NCI-H1436 treated with DMSO at 0.1 percent for 48 hours (cell line): ENCODE results near the gene ABHD14A.

ENCODE experiments used
- DNase-seq: peaks from one replicate; lab custom pipeline; 2025; lab: John Stamatoyannopoulos, UW

Gene ABHD14A

DNA sequence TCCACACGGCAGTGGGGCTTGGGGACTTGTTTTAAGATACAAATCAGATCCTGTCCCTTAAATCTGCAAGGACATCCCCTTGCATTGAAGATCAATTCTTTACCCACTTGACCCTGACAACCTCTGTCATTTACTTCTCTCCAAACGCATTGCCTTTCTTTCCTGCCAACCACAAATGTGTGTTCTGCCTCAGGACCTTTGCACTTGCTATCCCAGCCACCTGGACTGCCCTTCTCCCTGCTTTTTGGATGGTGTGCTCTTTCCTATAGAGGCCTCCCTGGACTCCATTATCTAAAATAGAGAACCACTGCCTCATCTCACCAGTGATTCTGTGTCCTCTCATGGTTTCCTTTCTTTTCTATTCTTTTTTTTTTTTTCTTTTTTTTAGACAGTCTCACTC lies 22.3 kb downstream of the ABHD14A start:
- DNase-seq, result no peak

DNA sequence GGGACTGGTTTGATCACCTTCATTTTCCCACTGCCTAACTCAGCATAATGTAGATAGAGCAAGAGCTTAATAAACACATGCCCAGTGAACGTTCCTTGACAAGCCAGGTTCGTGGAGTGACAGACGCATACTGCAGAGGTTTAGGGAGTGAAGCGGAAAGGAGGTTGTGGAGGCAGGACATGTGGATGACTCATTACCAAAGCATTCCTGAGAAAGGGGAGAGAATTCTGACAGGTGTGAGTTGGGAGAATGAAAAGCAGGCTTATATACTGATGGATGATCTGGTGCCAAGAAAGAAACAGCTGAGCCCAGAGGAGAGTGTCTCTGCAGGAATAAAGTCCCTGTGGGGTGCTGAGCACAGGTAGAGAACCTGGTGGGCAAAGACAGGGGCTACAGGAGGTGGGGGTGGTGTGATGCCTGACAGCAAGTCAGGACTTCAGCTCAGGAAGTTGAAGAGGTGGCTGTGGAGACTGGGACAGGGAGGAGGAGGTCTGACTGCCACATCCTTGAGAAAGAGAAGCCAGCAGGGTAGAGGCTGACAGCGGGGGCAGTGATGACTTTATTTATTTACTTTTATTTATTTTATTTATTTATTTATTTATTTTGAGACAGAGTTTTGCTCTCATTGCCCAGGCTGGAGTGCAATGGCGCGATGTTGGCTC lies 23.2 kb downstream of the ABHD14A start:
- no peak for DNase-seq

DNA sequence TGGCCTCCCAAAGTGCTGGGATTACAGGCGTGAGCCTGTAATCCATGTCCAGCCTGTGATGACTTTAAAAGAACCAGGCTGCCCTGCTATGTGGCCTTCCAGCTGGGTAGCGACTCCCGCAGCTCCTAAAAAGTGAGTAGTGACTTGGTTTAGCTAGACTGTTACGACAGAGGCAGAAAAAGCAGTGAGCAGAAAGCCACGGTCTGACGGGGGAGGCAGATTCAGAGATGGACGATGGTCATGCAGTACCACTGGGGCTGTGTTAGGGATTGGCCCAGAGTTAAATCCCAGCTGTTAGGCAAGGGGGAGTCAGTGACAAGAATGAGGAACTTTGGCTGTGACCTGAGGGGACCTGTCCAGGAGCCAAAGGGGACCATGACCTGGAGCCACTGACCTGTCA lies 23.9 kb downstream of the ABHD14A start:
- DNase-seq, result no peak

DNA sequence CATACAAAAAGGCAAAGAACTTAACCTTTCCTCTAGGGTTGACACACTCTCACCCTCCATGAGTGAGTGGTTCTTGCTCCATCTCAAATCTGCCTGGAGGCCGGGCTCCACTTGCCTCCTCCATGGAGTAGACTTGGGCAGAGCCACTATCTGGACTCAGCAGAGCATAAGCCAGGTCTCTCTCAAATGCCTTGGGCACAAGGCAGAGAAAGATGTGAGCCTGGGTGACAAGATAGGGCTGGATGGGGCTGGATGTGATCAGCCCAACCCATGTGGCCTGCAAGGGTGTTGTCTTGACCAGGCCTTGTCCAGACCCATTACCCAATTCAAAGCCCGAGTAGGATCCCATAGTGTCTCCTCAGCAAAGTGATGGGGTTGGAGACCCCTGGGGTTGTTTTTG lies 25.0 kb downstream of the ABHD14A start:
- no peak for DNase-seq

DNA sequence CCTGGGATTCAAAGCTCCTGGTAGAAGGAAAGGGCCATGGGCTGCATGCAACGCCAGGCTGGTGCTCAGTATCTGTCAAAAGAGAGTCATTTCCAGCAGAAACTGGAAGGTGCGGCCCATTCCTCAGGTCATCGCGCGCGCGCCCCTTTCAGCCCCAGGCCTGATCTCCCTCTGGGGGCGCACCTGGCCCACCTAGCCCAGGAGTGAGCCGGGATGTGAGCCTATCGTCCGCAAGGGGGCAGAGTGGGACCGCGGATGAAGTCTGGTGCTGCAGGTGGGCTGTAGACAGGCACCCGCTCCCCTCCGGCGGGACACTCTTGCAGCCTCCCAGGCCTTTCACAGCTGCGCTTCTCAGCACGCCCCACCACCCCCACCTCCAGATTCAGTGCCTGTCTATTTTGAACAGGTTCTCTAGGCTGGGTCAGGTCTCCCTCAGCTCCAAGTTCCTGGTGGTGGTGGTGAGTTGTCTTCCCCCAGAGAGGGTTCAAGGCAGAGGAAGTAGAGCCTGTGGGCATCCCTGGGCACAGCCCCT lies 26.6 kb downstream of the ABHD14A start:
- DNase-seq, result no peak

DNA sequence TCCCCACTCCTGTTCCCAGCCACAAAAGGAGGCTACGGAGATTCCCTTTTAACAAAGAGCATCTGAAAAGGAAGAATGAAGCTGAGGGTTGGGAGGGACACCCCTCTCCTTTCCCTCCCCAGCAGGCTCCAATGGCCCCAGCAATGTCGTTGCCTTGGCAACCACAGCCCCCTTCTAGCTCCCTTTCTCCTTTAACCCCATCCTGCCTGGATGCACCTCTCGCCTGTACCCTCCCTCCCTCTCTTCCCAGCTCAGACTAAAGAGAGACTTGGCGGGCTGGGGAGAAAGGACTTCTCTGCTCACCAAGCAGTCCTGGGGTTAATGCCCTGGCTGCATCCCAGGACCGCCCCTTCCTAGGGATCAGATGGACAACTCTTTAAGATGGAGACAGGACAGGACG lies 27.9 kb downstream of the ABHD14A start:
- DNase-seq, result no peak

DNA sequence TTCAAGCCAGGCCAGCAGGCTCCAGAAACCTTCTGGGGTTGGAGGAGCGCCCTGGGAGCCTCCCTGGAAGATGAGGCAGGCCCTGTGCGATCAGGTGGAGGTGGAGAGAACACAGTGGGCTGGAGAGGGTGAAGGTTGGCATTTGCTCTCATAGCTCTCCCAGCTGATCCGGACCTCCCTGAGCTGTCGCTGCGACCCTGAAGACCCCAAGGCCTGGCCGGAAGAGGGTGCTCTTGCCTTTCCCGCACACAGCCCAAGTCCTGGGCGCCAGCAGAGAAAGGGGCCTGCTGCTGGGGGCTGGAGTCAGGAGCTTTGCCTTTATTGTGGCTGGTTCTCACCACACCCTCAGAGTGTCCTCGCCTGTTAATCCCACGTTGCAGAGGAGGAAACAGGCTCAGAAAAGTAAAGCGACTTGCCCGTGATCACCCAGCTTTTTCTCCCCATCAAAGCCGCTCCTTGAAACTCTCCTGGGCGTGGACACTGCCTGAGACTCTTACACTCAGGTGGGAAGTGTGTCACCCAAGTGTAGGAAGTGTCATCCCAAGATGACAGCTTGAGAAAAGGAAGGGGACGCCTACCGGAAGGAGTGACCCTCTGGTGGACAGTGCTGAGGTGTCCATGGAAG lies 29.4 kb downstream of the ABHD14A start:
- DNase-seq, result no peak

DNA sequence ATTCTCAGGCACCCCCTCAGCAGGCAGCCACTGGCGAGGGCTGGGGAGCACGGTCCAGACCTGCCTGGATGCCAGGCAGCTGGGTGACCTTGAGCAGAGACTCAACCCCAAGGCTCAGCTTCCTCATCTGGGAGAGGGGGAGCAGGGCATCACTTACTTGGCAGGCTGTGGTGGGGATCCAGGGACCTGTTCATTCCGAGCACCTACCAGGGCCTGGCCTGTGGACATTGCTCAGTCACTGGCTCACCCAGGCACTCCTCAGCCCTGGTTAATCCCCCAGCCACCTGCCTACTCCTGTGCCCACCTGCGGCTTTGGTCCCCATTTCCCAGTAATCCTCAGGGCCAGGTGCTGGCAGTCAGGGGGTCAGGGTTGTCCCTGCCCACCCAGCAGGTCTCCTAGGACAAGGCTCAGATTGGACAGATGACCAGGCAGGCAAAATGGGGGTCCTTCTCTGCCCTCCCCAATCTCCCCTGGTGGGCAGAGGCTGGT lies 30.1 kb downstream of the ABHD14A start:
- DNase-seq, result no peak

DNA sequence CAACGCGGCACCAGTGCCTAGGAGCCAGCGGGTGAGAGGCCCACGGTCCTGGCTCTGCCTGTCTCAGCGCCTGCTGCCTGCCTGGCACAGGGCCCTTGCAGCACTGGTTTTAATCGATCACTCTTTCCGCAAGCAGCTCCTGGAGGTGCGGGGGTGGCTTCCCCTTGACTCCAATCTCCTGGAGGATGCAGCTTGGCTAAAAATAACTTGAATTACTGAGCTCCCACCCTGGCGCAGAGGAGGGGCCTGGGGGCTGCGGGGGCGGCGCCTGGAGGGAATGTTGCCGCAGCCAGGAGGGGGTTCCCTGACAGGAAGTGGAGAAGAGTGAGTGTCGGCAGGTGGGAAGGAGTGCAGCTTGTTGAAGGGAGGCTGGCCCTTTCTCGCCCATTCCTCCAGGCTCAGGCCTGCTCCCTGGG lies 30.7 kb downstream of the ABHD14A start:
- no peak for DNase-seq

DNA sequence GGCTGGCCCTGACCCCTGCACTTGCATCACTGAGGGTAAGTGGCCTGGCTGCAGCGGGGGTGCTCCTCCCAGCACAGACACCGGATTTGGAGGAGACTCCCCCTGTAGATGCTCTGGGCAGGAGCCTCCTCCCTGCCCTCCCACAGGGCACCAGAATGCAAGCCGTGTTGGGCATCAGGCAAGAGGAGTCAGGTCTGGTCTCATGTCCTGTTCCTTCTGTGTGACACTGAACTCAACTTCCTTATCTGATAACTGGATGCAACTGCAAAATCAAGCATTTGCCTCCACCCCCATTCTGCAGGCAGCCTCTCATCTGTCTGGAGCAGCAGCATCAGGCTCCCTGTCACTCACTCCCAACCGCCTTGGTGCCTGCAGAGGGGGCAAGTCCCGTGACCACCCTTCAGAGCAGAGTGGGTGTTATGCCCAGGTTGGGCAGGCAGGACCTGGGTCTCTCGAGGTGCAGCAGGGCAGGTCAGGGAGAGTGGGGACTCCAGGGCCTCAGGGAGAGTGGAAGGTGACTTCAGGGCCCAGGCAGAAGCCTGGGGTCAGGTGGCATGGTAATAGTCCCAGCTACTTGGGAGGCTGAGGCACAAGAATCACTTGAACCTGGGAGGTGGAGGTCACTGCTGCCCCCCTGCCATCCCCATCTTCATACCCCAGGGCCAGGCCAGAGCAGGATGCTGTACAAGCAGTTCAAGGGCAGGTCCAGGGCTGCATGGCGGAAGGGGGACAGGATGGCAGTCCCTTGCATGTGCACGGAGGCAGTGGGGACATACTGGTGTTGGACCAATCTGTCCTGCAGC lies 31.4 kb downstream of the ABHD14A start:
- no peak for DNase-seq

DNA sequence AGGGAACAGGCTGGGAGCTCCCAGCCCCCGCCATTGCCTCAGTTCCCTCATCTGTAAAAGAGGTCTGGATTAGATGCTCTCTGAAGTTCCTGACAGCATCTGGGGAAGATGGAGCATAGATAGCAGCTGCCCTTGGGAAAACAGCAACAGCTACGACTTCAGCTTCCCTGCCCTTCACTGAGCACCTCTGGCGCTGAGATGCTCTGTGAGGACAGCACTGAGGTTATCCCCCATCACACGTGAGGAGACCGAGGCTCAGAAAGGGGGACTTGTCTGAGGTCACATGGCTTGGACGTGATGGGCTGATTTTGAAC lies 31.9 kb downstream of the ABHD14A start:
- DNase-seq, result no peak

DNA sequence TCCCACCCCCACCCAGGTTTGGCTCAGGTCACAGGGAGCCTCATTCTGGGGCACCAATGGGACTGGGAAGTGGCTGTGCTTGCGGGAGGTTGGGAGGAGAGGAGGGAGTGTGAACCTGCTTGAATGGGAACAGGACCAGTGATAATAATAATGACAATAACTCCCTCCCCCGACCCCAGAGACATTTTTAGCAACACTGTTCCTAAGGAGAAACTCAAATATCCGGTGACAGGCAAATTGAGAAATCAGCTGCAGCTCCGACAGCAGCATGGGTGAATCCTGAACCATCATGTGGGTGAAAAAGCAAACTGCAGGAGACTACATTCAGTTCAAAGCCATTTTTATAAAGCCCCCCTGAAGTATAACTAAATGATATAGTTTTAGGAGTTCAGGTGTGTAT lies 32.4 kb downstream of the ABHD14A start:
- DNase-seq, result no peak

DNA sequence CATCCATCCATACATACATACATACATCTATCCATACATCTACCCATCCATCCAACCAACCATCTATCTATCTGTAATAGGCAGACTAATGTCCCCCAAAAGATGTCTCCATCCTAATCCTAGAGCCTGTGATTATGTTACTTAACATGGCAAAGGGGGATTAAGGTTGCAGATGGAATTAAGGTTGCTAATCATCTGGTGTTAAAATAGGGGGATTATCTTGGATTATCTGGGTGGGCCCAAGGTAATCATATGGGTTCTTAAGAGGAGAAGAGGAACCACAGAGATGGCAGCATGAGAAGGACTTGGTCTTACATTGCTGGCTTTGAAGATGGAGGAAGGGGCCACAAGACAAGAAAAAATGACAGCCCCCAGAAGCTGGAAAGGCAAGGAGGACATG lies 35.6 kb downstream of the ABHD14A start:
- DNase-seq, result no peak

DNA sequence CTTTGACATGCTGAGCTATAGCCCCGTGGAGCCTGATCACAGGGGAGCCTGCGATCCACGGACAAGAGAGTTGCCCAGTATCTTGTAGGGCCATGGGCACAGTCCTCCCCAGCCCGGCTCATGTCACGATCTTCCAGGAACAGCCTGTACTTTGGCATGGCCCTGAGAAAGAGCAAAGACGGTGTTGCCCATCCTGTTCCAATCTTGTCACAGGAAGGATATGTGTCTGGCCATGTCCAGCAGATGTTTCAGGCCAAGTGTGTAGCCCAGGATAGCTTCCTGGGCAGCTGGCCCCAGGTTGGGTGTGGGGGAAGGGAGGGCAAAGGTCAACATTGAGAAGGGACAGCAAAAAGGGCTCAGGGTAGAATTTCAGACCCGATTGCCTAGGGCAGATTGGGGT lies 37.8 kb downstream of the ABHD14A start:
- no peak for DNase-seq

DNA sequence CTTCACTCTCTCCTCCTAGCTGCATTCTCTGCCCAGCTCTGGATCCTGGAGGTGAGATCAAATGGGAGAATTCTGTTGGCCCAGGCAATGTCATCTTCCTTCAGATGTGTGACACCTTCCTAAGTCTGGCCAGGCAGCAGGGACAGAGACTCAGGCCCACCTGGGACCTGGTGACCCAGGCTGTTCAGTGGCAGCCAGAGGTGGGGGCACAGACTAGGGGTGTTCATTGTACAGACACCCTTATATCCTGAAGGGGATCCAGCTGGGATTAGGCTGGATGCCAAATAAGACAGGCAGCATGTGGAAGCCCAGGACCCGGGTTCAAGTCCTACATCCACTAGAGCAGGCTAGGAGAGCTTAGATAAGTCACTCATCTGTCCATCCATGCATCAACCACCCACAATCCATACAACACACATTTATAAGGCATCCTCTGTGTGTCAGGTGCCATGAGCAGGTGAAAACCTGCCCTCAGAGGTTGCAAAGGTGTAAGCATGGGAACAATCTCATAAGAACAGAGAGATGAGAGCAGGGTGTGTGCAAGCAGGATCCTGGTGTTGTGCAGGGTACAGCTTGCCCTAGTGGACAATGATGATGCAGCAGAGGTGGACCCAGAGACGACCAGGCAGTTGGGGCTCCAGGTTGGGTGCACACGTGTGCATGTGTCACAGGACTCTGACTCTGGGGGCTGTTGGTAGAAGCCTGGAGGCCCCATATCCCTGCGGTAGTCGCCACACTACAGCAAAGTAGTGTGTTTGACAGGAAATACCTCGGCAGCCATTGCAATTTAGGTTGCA lies 39.1 kb downstream of the ABHD14A start:
- DNase-seq, result no peak

DNA sequence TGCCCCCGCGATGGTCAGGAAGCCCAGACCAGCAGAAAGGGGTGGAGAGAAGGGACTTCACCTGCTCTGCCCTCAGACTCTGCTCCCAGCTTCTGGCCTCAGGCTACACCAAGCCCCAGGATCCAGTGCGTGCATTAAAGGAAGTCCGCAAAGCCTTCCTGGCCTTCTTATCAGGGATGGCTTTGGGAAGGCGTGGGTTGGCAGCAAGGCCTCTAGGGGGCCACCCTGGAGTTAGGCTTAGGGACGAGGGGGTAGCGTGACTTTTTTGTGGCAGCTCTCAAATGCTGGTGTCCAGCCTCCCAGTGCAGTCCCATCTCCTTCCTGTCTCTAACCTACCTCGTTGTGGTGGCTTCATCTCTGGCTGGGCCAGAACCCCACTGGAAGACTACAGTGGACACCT lies 39.7 kb downstream of the ABHD14A start:
- no peak for DNase-seq

DNA sequence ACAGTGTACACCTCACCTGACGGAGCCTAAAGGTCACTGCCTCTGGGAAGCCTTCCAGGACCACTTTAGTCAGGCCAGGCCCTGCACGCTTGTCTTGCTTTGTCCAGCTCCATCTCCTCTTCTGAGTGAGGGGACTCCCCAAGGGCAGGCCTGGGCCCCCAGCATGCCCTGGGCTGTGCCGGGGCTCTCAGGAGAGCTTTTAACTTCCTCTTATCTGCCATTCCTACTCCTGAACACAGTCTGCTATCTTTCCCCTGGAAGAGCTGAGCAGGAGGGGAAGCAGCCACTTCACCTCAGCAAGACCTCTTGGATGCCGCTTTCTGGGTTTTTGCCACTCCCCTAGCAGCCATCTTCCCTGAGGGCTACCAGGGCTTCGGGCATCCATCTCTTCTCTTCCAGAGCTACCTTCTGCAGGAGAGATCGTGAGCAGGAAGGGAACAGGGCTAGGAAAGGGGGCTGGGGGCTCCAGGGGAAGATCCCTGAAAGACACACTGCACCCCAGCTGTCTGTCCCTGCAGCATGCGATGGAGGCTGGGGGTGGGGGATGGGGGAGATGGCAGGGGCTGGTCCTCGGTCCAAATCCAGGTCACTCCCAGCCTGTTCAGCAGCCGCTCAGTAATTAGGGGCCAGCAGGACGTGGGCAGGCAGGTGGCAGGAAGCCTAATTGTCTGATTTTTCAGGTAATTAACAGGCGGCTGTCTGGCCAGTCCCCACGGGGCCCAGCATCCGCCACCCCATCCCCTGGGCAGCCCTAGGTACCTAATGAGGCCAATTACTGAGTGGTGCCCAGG lies 40.8 kb downstream of the ABHD14A start:
- DNase-seq, result no peak

DNA sequence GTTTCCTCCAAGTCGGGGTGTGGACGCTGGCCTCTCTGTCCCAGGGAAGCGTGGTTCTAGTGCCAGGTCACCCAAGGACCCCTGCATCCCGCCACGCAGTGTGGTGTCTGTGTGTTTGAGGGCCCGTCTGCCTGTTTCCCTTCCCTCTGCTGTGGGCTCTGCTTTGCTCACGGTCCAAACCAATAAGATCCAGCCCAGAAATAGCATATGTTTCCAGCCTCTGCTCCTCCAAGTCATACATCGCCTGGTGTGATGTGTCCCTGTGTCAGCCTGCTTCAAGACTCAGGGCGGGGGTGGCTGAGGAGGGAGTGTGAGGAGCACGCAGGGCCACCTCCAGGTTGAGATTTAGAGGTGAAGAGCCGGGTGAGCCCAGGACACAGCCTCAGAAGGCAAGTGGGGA lies 42.7 kb downstream of the ABHD14A start:
- no peak for DNase-seq

DNA sequence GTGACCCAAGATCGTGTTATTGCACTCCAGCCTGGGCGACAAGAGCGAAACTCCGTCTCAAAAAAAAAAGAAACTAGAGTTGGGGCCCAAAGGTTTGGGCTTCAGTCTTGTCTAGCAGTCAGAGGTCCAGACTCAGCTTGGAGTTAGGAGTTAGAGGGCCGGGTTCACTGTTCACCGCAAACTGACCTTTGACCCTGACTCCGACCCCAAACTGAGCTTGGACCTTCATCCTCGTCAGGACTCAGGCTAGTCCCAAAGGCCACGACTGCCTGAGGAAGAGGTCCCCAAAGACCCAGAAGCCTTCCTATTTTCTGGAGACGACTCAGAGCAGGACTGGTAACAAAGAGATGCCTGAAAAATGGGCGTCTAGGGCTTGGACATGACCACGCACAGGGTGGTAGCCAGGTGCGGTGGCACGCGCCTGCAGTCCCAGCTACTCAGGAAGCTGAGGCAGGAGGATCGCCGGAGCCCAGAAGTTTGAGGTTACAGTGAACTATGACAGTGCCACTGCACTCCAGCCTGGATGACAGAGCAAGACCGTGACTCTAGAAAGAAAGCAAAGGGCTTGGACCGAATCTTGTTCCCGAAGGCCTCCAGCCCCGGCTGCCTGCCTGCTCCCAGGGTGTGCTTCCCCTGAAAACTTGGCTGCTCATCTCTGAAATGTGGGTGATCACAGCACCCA lies 43.6 kb downstream of the ABHD14A start:
- DNase-seq, result no peak

DNA sequence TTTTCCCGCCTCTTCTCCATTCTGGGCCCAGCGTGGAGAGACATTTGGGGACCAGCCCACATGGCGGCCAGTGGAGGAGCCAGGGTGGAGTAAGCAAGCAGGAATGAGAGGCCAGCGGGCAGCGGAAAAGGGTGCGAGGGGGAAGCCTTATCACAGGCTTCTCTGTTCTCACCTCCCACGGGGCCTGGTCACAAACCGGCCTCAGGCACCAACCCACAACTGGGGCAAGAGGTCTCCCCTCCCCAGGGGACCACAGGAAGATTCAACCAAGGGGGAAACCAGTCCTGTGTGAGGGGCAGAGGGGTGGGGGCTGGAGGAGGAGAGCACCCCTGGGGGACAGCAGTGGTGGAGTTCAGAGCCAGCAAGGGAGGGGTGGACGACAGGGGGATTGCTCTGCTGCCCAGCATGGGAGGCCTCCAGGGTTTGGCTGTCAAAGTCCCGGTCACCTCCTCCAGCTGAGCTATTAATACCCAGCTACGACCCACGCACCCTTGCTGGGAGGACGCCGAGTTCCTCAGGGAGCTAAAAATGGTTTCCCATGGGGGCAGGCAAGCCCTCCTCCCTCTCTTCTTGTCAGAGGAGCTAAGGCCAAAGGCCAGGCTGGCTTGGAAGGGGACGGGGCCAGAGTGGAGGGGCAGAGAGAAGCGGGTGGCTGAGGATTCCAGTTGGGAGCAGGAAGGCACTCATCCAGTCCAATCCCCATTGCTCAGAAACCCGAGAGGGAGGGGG lies 44.7 kb downstream of the ABHD14A start:
- DNase-seq, result no peak
